Endothelial cell of umbilical vein (primary cell): ENCODE results near the gene HOXD4.

Experiments used
- POLR2AphosphoS5 ChIP-seq: IDR thresholded peaks from 2 replicates; pipeline ENCODE4 v1.6.1; 2012; ENCODE audit warnings: low read depth, mild to moderate bottlenecking, control low read depth, low read length, moderate library complexity; ENCODE audit not compliant: insufficient read depth
- TF ChIP-seq, protein P1 (sequence below), 2 donors: IDR thresholded peaks; 1 replicate in 1 of 2; 2 replicates in 1 of 2; pipeline ENCODE4 v1.5.1; 2011; ENCODE audit warnings: low read length in 2 of 2, mild to moderate bottlenecking in 2 of 2, moderate library complexity in 2 of 2, control low read depth in 1 of 2, inconsistent platforms in 1 of 2, low read depth in 1 of 2; ENCODE audit not compliant: insufficient read depth in 1 of 2; ENCODE audit errors: extremely low read depth in 1 of 2

DNA sequence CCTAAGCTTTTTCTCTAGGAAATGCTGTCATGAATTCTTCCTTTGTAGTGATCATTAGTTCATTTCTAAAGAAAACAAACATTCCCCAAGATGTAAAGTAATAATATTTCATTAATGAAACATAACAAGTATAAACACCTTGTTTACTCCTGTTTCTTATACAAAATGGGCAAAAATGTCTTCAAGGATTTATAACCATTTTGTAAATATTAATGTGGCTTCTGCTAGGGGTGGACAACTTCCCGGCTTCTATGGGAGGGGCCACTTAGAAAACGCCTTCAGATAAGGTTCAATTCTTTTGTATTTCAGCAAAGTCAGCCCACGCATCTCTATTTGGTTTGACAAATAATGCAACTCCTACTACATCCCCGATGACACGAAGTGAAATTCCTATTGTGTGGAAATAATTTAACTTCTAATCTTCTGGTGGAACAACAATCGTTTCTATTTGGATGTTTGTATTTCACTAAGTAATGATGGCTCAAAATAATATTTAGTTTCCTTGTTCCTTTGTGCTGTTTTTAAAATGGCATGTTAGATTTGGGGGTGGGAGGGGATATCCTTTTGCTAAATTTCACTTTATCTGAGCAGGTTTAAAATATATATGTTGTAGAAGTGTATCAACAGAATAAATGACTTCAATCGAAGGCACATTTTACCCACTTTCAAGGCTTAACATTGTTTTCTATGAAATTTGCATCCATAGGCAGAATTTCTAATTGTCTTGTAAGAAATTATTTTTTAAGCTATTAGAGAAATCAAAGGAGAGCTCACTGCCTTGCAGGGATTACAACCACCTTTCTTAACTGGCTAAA is 22.4 kb downstream of the HOXD4 start:
- TF ChIP-seq POLR2AphosphoS5, result no peak
- TF ChIP-seq, protein P1, sequence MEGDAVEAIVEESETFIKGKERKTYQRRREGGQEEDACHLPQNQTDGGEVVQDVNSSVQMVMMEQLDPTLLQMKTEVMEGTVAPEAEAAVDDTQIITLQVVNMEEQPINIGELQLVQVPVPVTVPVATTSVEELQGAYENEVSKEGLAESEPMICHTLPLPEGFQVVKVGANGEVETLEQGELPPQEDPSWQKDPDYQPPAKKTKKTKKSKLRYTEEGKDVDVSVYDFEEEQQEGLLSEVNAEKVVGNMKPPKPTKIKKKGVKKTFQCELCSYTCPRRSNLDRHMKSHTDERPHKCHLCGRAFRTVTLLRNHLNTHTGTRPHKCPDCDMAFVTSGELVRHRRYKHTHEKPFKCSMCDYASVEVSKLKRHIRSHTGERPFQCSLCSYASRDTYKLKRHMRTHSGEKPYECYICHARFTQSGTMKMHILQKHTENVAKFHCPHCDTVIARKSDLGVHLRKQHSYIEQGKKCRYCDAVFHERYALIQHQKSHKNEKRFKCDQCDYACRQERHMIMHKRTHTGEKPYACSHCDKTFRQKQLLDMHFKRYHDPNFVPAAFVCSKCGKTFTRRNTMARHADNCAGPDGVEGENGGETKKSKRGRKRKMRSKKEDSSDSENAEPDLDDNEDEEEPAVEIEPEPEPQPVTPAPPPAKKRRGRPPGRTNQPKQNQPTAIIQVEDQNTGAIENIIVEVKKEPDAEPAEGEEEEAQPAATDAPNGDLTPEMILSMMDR (IDR thresholded peaks at IDR 0.05; ENCODE audit: extremely low read depth in 1 of 2, insufficient read depth in 1 of 2, low read depth in 1 of 2, low read length in 2 of 2), result no peak
